ENCODE data around the gene FBXO31. TPM values are rescaled to one million over a fixed set of nuclear protein-coding genes. Genes with fewer than 3 reads are reported as not detected.

The FBXO31 gene
- total and polyA plus RNA-seq, 2 of the 8 experiments (the other 6 are each of a cell fraction or from before 2014, with no cell fraction given): 8.3 to 21.6 TPM

- H3K23ac ChIP-seq (ENCODE audit: insufficient read length): no peak overlapping the region
- H4K20me1 ChIP-seq (replicated peaks in 1 of 2; ENCODE audit: control insufficient read depth in 1 of 2, insufficient read depth in 2 of 2, low read length in 2 of 2): no peaks in the 10 kb centered on the region
- H2AK5ac ChIP-seq (ENCODE audit: low read depth, low read length): no peak overlapping the region
- H3K4ac ChIP-seq (replicated peaks; ENCODE audit: insufficient read length, low read depth, low read length): no peak overlapping the region
- CTCF ChIA-PET (ENCODE audit: partially characterized antibody): interaction anchor here (0.5 to 1.1 kb wide), 5 partner anchors 13 to 179 kb away, joined by 3 to 4 read pairs (median 3); no protein-coding TSS in a partner anchor
- H3K27me3 ChIP-seq (replicated peaks in 1 of 4; ENCODE audit: control insufficient read depth in 3 of 4, extremely low read depth in 1 of 4, insufficient read depth in 3 of 4, low read length in 3 of 4): no peaks in the 10 kb centered on the region
- H4K5ac ChIP-seq (ENCODE audit: insufficient read length, low read depth, low read length): no peak overlapping the region
- no peak overlapping the region for H4K91ac ChIP-seq (replicated peaks; ENCODE audit: insufficient read length, low read length)
- no peak overlapping the region for H3K4me3 ChIP-seq (ENCODE audit: extremely low read depth in 1 of 4, insufficient read depth in 2 of 4, low read depth in 3 of 4, low read length in 4 of 4)
- no peaks in the 10 kb centered on the region for H3K9me3 ChIP-seq (ENCODE audit: insufficient read depth in 2 of 2, low read depth in 1 of 2, low read length in 1 of 2)
- H2BK20ac ChIP-seq (ENCODE audit: low read length): no peak overlapping the region
- no peak for FAIRE-seq
- no peak for DNase-seq (ENCODE audit: low read depth in 1 of 2, low spot score in 2 of 2)
- H2BK120ac ChIP-seq (replicated peaks; ENCODE audit: low read depth, low read length): no peak overlapping the region
- no peak overlapping the region for H3K56ac ChIP-seq (replicated peaks; ENCODE audit: insufficient read length, low read depth, low read length)
- no peak overlapping the region for H2AFZ ChIP-seq (ENCODE audit: low read length)
- H3K18ac ChIP-seq (ENCODE audit: extremely low read depth, low read length): no peak overlapping the region
- no peak overlapping the region for H3K14ac ChIP-seq (ENCODE audit: insufficient read length)
- H3K79me2 ChIP-seq (ENCODE audit: control insufficient read depth in 1 of 2, insufficient read depth in 2 of 2, low read length in 2 of 2): peaks cover 0 to 12% of the 10 kb centered on the region in 2 experiments; a peak in 2 of 4 replicates
- H2BK5ac ChIP-seq (ENCODE audit: low read depth, low read length): no peak overlapping the region
- H2BK12ac ChIP-seq (ENCODE audit: low read depth, low read length): no peak overlapping the region
- POLR2A ChIA-PET (ENCODE audit: partially characterized antibody): interaction anchor here (0.6 to 0.7 kb wide), 2 partner anchors 40 to 76 kb away, joined by 3 read pairs; no protein-coding TSS in a partner anchor
- H3K27ac ChIP-seq (ENCODE audit: low read depth, low read length): no peak overlapping the region
- no peak overlapping the region for H3K9ac ChIP-seq (replicated peaks in 1 of 4; ENCODE audit: extremely low read depth in 1 of 4, low read depth in 3 of 4, low read length in 3 of 4)
- H2BK15ac ChIP-seq (ENCODE audit: low read length): no peak overlapping the region
- H3K4me2 ChIP-seq (ENCODE audit: insufficient read depth in 1 of 2, low read depth in 2 of 2, low read length in 2 of 2): no peak overlapping the region
- H3K23me2 ChIP-seq (ENCODE audit: low read depth, low read length): peaks cover 5% of the 10 kb centered on the region; the same call in 1 of the 2 replicates
- H3K36me3 ChIP-seq (ENCODE audit: control insufficient read depth in 2 of 4, insufficient read depth in 4 of 4, low read length in 3 of 4): no peaks in the 10 kb centered on the region; a peak in 1 of 8 replicates
- H3K4me1 ChIP-seq (replicated peaks in 1 of 4; ENCODE audit: control insufficient read depth in 3 of 4, insufficient read depth in 4 of 4, low read length in 3 of 4): peaks cover 0 to 6% (median 5%) of the 10 kb centered on the region in 4 experiments; a peak in 6 of 7 replicates
- no peak overlapping the region for H4K8ac ChIP-seq (ENCODE audit: extremely low read depth, insufficient read depth, low read length)
- 79 to 100% methylated on average over 2 to 20 of the region's 20 CpGs for WGBS, 2 experiments (ENCODE audit: extremely low coverage in 1 of 2, insufficient coverage in 1 of 2, insufficient read length in 1 of 2, insufficient replicate concordance in 2 of 2, low coverage in 1 of 2, low lambda C conversion rate in 2 of 2, missing lambda C conversion rate in 1 of 2)
- no peaks in the 10 kb centered on the region for H3K79me1 ChIP-seq (ENCODE audit: low read depth, low read length)
- TF ChIP-seq FOSL1 (IDR thresholded peaks at IDR 0.05; ENCODE audit: insufficient read depth, low read depth, low read length) (no peak), KDM4A (IDR thresholded peaks at IDR 0.05; ENCODE audit: low read depth, low read length, severe bottlenecking) (no peak), RXRA (IDR thresholded peaks at IDR 0.05; ENCODE audit: insufficient read depth, low read depth, low read length) (no peak), SIX5 (IDR thresholded peaks at IDR 0.05; ENCODE audit: low read depth, low read length) (no peak), MAX (IDR thresholded peaks at IDR 0.05) (no peak), TBP (IDR thresholded peaks at IDR 0.05; ENCODE audit: low read depth, low read length) (no peak), YY1 (IDR thresholded peaks at IDR 0.05; ENCODE audit: low read depth, low read length) (no peak), ATF2 (IDR thresholded peaks at IDR 0.05; ENCODE audit: low read length) (no peak), POLR2AphosphoS5 (IDR thresholded peaks at IDR 0.05; ENCODE audit: low read depth, low read length) (no peak)
Observed at GRCh38 chr16:87321336-87322107, 62.1 kb downstream of the FBXO31 start.

Measured in H1 (cell line).